Prostate gland (tissue), 2 donors: Measurements from ENCODE around the gene BCR. TPM values are rescaled to one million over a fixed set of nuclear protein-coding genes. Genes with fewer than 3 reads are reported as not detected.

Source experiments
- DNase-seq: peaks from one replicate; pipeline ENCODE4 v3.0.0-alpha.2; 2019; ENCODE audit warnings: low spot score
- H3K27ac ChIP-seq, 2 donors: fragments of 200-600 bp; sonication (generic); 2 replicates each; pipeline ENCODE4 v1.5.1; 2017 to 2019
- H3K27me3 ChIP-seq: fragments of 200-600 bp; sonication (generic); replicated peaks from 2 replicates; pipeline ENCODE4 v1.5.1; 2019; ENCODE audit not compliant: insufficient read depth
- H3K36me3 ChIP-seq, 2 donors: fragments of 200-600 bp; sonication (generic); 1 replicate in 1 of 2; 2 replicates in 1 of 2; pipeline versions ENCODE4 v1.5.1 to v1.8.1; 2017 to 2019
- H3K4me1 ChIP-seq: fragments of 200-600 bp; sonication (generic); replicated peaks from 2 replicates; pipeline ENCODE4 v1.5.1; 2019
- H3K4me3 ChIP-seq, 2 donors: fragments of 200-600 bp; sonication (generic); 2 replicates each; pipeline ENCODE4 v1.5.1; 2017 to 2019
- H3K9me3 ChIP-seq: fragments of 200-600 bp; sonication (generic); 2 replicates; pipeline ENCODE4 v1.5.1; 2017
- CTCF ChIP-seq, 4 experiments: fragments of 200-600 bp in 2 of 4; fragments of 450-650 bp in 2 of 4; sonication (generic) in 2 of 4; IDR thresholded peaks; 1 replicate in 3 of 4; 2 replicates in 1 of 4; pipeline ENCODE4 v1.5.1; 2016 to 2019; ENCODE audit warnings: antibody characterized with exemption in 4 of 4, mild to moderate bottlenecking in 2 of 4, moderate library complexity in 2 of 4
- POLR2A ChIP-seq: fragments of 450-650 bp; IDR thresholded peaks from one replicate; pipeline ENCODE4 v1.6.1; 2016; ENCODE audit warnings: antibody characterized with exemption, mild to moderate bottlenecking
- POLR2AphosphoS5 ChIP-seq: sonication (generic); formaldehyde crosslinking; IDR thresholded peaks from one replicate; pipeline ENCODE4 v1.6.1; 2017; ENCODE audit warnings: antibody characterized with exemption
- WGBS: methylation state at CpG from one replicate; pipeline ENCODE4 v1.1.5; 2018; 5-methylcytosine and 5-hydroxymethylcytosine counted together
- intact Hi-C: fragments of 100-400 bp; cut with DNase I; formaldehyde crosslinking; loops from one replicate; pipeline ENCODE4 v1.14.2; 2022
- total RNA-seq, 2 donors: library from RNA; depleted of rRNA; stranded (reverse); fragments of >200 nt; gene quantifications; one replicate each; pipeline ENCODE4 v1.1.0, GENCODE V29; 2016

The BCR gene
- total RNA-seq, 2 donors from 2014 or later: 32.7 to 88.8 TPM

GRCh38 chr22:23264610-23265367 lies 84.5 kb downstream of the BCR start:
- H3K27ac ChIP-seq: no peak overlapping the region
- H3K4me1 ChIP-seq: no peaks in the 10 kb centered on the region
- WGBS: 74% methylated on average over 19 of the region's 19 CpGs
- peaks cover 0 to 6% of the 10 kb centered on the region in 2 donors for H3K36me3 ChIP-seq
- TF ChIP-seq POLR2AphosphoS5 (no peak), CTCF (IDR thresholded peaks at IDR 0.05) (no peak), POLR2A (no peak)
- H3K27me3 ChIP-seq: no peaks in the 10 kb centered on the region
- DNase-seq: no peak
- H3K9me3 ChIP-seq: no peaks in the 10 kb centered on the region
- intact Hi-C loops: no loop called here
- no peak overlapping the region for H3K4me3 ChIP-seq

- 100% methylated on average over 7 of the region's 7 CpGs for WGBS
- no peak overlapping the region for H3K4me3 ChIP-seq
- no peak for DNase-seq
- TF ChIP-seq CTCF (IDR thresholded peaks at IDR 0.05) (no peak), POLR2AphosphoS5 (no peak), POLR2A (no peak)
- H3K27me3 ChIP-seq: no peaks in the 10 kb centered on the region
- intact Hi-C loops: no loop called here
- H3K9me3 ChIP-seq: no peaks in the 10 kb centered on the region
- no peaks in the 10 kb centered on the region for H3K4me1 ChIP-seq
- H3K27ac ChIP-seq: no peak overlapping the region
- peaks cover 0 to 6% of the 10 kb centered on the region in 2 donors for H3K36me3 ChIP-seq
These were observed 85.0 kb downstream of the BCR start for GRCh38 chr22:23265368-23265700.

- Histone ChIP-seq H3K36me3 (peaks cover 0 to 6% of the 10 kb centered on the region in 2 donors), H3K4me1 (no peaks in the 10 kb centered on the region), H3K4me3 (no peak overlapping the region), H3K27me3 (no peaks in the 10 kb centered on the region), H3K9me3 (no peaks in the 10 kb centered on the region), H3K27ac (no peak overlapping the region)
- 83% methylated on average over 4 of the region's 4 CpGs for WGBS
- TF ChIP-seq POLR2A (no peak), POLR2AphosphoS5 (no peak), CTCF (IDR thresholded peaks at IDR 0.05) (no peak)
- intact Hi-C loops: no loop called here
- DNase-seq: no peak
These were observed 86.5 kb downstream of the BCR start for GRCh38 chr22:23266780-23267179.

GRCh38 chr22:23267226-23268043 lies 87.1 kb downstream of the BCR start:
- Histone ChIP-seq H3K4me1 (no peaks in the 10 kb centered on the region), H3K36me3 (peaks cover 0 to 6% of the 10 kb centered on the region in 2 donors), H3K27ac (no peak overlapping the region), H3K4me3 (no peak overlapping the region), H3K9me3 (no peaks in the 10 kb centered on the region), H3K27me3 (no peaks in the 10 kb centered on the region)
- TF ChIP-seq CTCF (IDR thresholded peaks at IDR 0.05) (no peak), POLR2AphosphoS5 (no peak), POLR2A (no peak)
- intact Hi-C loops: no loop called here
- 81% methylated on average over 9 of the region's 11 CpGs for WGBS
- DNase-seq: no peak
